WTC11 (cell line): ENCODE data around the gene CSTF1. TPM values are rescaled to one million over a fixed set of nuclear protein-coding genes. Genes with fewer than 3 reads are reported as not detected.

Experiments used
- ATAC-seq: fragments of 200-7000 bp; cut with Tn5 transposase; 2 replicates; pipeline ENCODE4 v1.10.0; 2021; ENCODE audit warnings: mild to moderate bottlenecking, moderate library complexity
- CTCF ChIA-PET: fragments of 300-600 bp; sonication (Branson Sonifier 250); formaldehyde crosslinking; loops from one replicate; lab custom pipeline; 2021; ENCODE audit warnings: antibody characterized with exemption; lab: Charles Lee
- POLR2A ChIA-PET: fragments of 350-600 bp; sonication (Branson Sonifier 250); formaldehyde crosslinking; loops from one replicate; lab custom pipeline; 2021; ENCODE audit warnings: antibody characterized with exemption; lab: Charles Lee
- DNase-seq: peaks from one replicate; pipeline ENCODE4 v3.0.0; 2021; ENCODE audit warnings: low spot score
- H3K27ac Mint-ChIP-seq: 2 replicates; pipeline ENCODE4 v1.8.0; 2021; ENCODE audit warnings: mixed read lengths
- H3K27me3 Mint-ChIP-seq: 2 replicates; pipeline ENCODE4 v1.8.0; 2021; ENCODE audit warnings: low read depth, mild to moderate bottlenecking, moderate library complexity, mixed read lengths
- H3K36me3 Mint-ChIP-seq: 2 replicates; pipeline ENCODE4 v1.8.0; 2021; ENCODE audit warnings: mixed read lengths
- H3K4me1 Mint-ChIP-seq: 2 replicates; pipeline ENCODE4 v1.8.0; 2022; ENCODE audit warnings: mixed read lengths
- H3K4me3 Mint-ChIP-seq: 2 replicates; pipeline ENCODE4 v1.8.0; 2021; ENCODE audit warnings: mild to moderate bottlenecking, moderate library complexity, mixed read lengths
- H3K9me3 Mint-ChIP-seq: 2 replicates; pipeline ENCODE4 v1.8.0; 2021; ENCODE audit warnings: mixed read lengths
- AFF4 ChIP-seq: sonication (generic); formaldehyde crosslinking; IDR thresholded peaks from 2 replicates; pipeline ENCODE4 v1.8.1; 2023; ENCODE audit warnings: mild to moderate bottlenecking, missing genetic modification reagents, borderline replicate concordance
- CBFB ChIP-seq: sonication (generic); formaldehyde crosslinking; IDR thresholded peaks from 2 replicates; pipeline ENCODE4 v1.8.1; 2022; ENCODE audit warnings: mild to moderate bottlenecking, low read depth, missing genetic modification reagents
- CTCF ChIP-seq: fragments of 200-600 bp; IDR thresholded peaks from 2 replicates; pipeline ENCODE4 v1.8.0; 2022; ENCODE audit warnings: antibody characterized with exemption
- ERG ChIP-seq: fragments of 250-450 bp; sonication (Bioruptor Pico); IDR thresholded peaks from 2 replicates; pipeline ENCODE4 v1.8.0; 2021; ENCODE audit warnings: mild to moderate bottlenecking
- GABPB1 ChIP-seq: sonication (generic); formaldehyde crosslinking; IDR thresholded peaks from 2 replicates; pipeline ENCODE4 v1.8.1; 2023; ENCODE audit warnings: mild to moderate bottlenecking, missing genetic modification reagents
- HMGXB4 ChIP-seq: sonication (generic); formaldehyde crosslinking; IDR thresholded peaks from 2 replicates; pipeline ENCODE4 v1.8.1; 2023; ENCODE audit warnings: mild to moderate bottlenecking, moderate library complexity, missing genetic modification reagents
- IRF1 ChIP-seq: sonication (generic); formaldehyde crosslinking; IDR thresholded peaks from 2 replicates; pipeline ENCODE4 v1.8.0; 2023; ENCODE audit warnings: missing genetic modification reagents
- MAX ChIP-seq: sonication (generic); formaldehyde crosslinking; IDR thresholded peaks from 2 replicates; pipeline ENCODE4 v1.8.0; 2022; ENCODE audit warnings: mild to moderate bottlenecking, missing genetic modification reagents
- MYBL2 ChIP-seq: sonication (generic); formaldehyde crosslinking; IDR thresholded peaks from 2 replicates; pipeline ENCODE4 v1.8.1; 2023; ENCODE audit warnings: mild to moderate bottlenecking, moderate library complexity, missing genetic modification reagents
- PREB ChIP-seq: sonication (generic); formaldehyde crosslinking; IDR thresholded peaks from 2 replicates; pipeline ENCODE4 v1.8.1; 2022; ENCODE audit warnings: mild to moderate bottlenecking, missing genetic modification reagents, moderate library complexity, borderline replicate concordance
- PRRX2 ChIP-seq: fragments of 250-450 bp; sonication (Bioruptor Pico); IDR thresholded peaks from 2 replicates; pipeline ENCODE4 v1.8.0; 2021; ENCODE audit warnings: mild to moderate bottlenecking
- SP1 ChIP-seq: sonication (generic); formaldehyde crosslinking; conservative IDR thresholded peaks from 2 replicates; pipeline ENCODE4 v1.8.1; 2022; ENCODE audit warnings: missing genetic modification reagents
- STAT6 ChIP-seq: sonication (generic); formaldehyde crosslinking; conservative IDR thresholded peaks from 2 replicates; pipeline ENCODE4 v1.8.1; 2023; ENCODE audit warnings: mild to moderate bottlenecking, low read depth, missing genetic modification reagents, moderate library complexity
- TEAD1 ChIP-seq: sonication (generic); formaldehyde crosslinking; IDR thresholded peaks from 2 replicates; pipeline ENCODE4 v1.8.0; 2022; ENCODE audit warnings: mild to moderate bottlenecking, missing genetic modification reagents
- USF2 ChIP-seq: sonication (generic); formaldehyde crosslinking; IDR thresholded peaks from 2 replicates; pipeline ENCODE4 v1.8.1; 2023; ENCODE audit warnings: mild to moderate bottlenecking, missing genetic modification reagents, moderate library complexity
- ZMAT4 ChIP-seq: fragments of 250-450 bp; sonication (Bioruptor Pico); IDR thresholded peaks from 2 replicates; pipeline ENCODE4 v1.9.0; 2021; ENCODE audit warnings: mild to moderate bottlenecking
- ZNF219 ChIP-seq: sonication (generic); formaldehyde crosslinking; IDR thresholded peaks from 2 replicates; pipeline ENCODE4 v1.8.0; 2023; ENCODE audit warnings: missing genetic modification reagents, mild to moderate bottlenecking, borderline replicate concordance
- ZNF317 ChIP-seq: sonication (generic); formaldehyde crosslinking; IDR thresholded peaks from 2 replicates; pipeline ENCODE4 v1.8.1; 2023; ENCODE audit warnings: low read depth, mild to moderate bottlenecking, moderate library complexity, missing genetic modification reagents, borderline replicate concordance
- ZNF396 ChIP-seq: fragments of 250-450 bp; sonication (Bioruptor Pico); IDR thresholded peaks from 2 replicates; pipeline ENCODE4 v1.8.0; 2021; ENCODE audit warnings: mild to moderate bottlenecking, moderate library complexity, borderline replicate concordance
- ZNF423 ChIP-seq: fragments of 250-450 bp; sonication (Bioruptor Pico); IDR thresholded peaks from 2 replicates; pipeline ENCODE4 v2.1.2; 2022; ENCODE audit warnings: mild to moderate bottlenecking, moderate library complexity
- ZNF671 ChIP-seq: fragments of 250-450 bp; sonication (Bioruptor Pico); IDR thresholded peaks from 2 replicates; pipeline ENCODE4 v1.8.0; 2021; ENCODE audit warnings: mild to moderate bottlenecking
- total RNA-seq: library from RNA; stranded (reverse); gene quantifications from 3 replicates; pipeline ENCODE4 v1.2.3, GENCODE V29; 2021

Gene CSTF1
- total RNA-seq, 1 experiment from 2014 or later: 58.5 TPM

- POLR2A ChIA-PET: no interaction called here
- H3K4me1 Mint-ChIP-seq: no peaks in the 10 kb centered on the region
- H3K36me3 Mint-ChIP-seq: peaks cover 82% of the 10 kb centered on the region
- no peak overlapping the region for H3K4me3 Mint-ChIP-seq
- no peak for TF ChIP-seq PREB
- TF ChIP-seq GABPB1: peak; percentile 52
- no peak for TF ChIP-seq TEAD1 (CRISPR knock-in tag)
- TF ChIP-seq, all 79 proteins: peak for 1
- ATAC-seq (no peak), DNase-seq (no peak)
- CTCF ChIA-PET: no interaction called here
- Mint-ChIP-seq H3K27ac (no peak overlapping the region), H3K9me3 (no peaks in the 10 kb centered on the region), H3K27me3 (no peaks in the 10 kb centered on the region)
These were observed 18.5 kb upstream of the CSTF1 start for GRCh38 chr20:56373942-56374341.

DNA sequence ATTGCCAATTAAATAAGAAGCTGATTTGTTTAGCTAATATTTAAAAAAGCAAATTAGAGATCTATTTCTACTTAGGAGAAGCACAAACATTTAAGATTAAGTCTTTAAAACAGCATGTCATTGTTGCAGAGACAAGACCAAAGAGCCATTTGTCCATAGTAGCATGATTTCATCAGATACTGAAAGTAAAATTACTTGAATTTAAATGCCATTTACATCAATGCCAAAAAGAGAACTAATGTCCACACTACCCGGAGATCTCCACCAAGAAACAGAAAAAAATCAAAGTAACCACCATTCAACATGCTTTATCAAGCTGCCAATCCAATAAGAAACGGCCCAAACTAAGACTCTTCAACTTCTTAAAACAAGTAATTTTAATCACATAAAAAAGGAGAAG lies 16.1 kb upstream of the CSTF1 start:
- Mint-ChIP-seq H3K27me3 (no peaks in the 10 kb centered on the region), H3K27ac (no peak overlapping the region), H3K9me3 (no peaks in the 10 kb centered on the region), H3K4me1 (no peaks in the 10 kb centered on the region), H3K36me3 (peaks cover 79% of the 10 kb centered on the region), H3K4me3 (no peak overlapping the region)
- ChIA-PET POLR2A (no interaction called here), CTCF (no interaction called here)
- DNase-seq: no peak
- ATAC-seq: no peak
- TF ChIP-seq USF2 (CRISPR knock-in tag): no peak
- no peak for TF ChIP-seq ZNF396 (CRISPR knock-in tag)
- TF ChIP-seq MYBL2 (CRISPR knock-in tag): no peak
- TF ChIP-seq IRF1 (CRISPR knock-in tag): no peak
- TF ChIP-seq ERG (CRISPR knock-in tag): no peak
- no peak for TF ChIP-seq STAT6 (CRISPR knock-in tag)
- no peak for TF ChIP-seq ZNF423 (CRISPR knock-in tag)
- TF ChIP-seq HMGXB4: no peak
- TF ChIP-seq ZNF317 (CRISPR knock-in tag): no peak
- TF ChIP-seq PRRX2 (CRISPR knock-in tag): no peak
- no peak for TF ChIP-seq ZNF671
- TF ChIP-seq ZNF219 (CRISPR knock-in tag): no peak
- TF ChIP-seq CTCF: no peak
- no peak for TF ChIP-seq AFF4 (CRISPR knock-in tag)
- no peak for TF ChIP-seq SP1 (CRISPR knock-in tag)
- TF ChIP-seq MAX (CRISPR knock-in tag): no peak
- no peak for TF ChIP-seq CBFB (CRISPR knock-in tag)
- TF ChIP-seq ZMAT4: no peak
